Mammary epithelial cell (primary cell): ENCODE results near the gene SMARCD3.

Source experiments
- EZH2 ChIP-seq: IDR thresholded peaks from 2 replicates; pipeline ENCODE4 v1.6.1; 2012; ENCODE audit warnings: low read length, inconsistent platforms, borderline replicate concordance
- TF ChIP-seq, protein P1 (sequence below), 2 donors: IDR thresholded peaks in 1 of 2; conservative IDR thresholded peaks in 1 of 2; 2 replicates each; pipeline ENCODE4 v1.5.1; 2011 to 2012; ENCODE audit warnings: inconsistent platforms in 2 of 2, low read length in 2 of 2, mild to moderate bottlenecking in 2 of 2, control low read depth in 1 of 2, low read depth in 1 of 2; ENCODE audit not compliant: insufficient read depth in 1 of 2; ENCODE audit errors: extremely low read depth in 1 of 2

DNA sequence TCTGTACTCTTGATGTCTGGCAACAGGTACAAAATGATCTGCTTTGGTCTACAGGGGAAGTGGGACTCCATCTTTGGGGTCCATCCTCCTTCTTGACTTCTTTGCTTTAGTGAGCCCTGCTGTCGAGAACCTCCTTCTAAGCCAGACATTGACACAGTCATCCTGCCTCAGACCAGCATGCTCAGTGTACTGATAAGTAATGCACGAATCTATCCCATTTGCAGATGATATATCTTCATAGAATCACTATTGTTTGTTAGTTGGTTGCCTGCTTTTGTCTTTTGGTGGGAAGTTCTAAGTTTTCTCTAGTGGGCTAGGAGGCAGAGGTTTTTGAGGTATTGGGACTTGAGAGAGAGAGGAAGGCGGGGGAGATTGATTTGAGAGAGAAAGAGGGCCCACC lies 47.1 kb downstream of the SMARCD3 start:
- TF ChIP-seq, protein P1, sequence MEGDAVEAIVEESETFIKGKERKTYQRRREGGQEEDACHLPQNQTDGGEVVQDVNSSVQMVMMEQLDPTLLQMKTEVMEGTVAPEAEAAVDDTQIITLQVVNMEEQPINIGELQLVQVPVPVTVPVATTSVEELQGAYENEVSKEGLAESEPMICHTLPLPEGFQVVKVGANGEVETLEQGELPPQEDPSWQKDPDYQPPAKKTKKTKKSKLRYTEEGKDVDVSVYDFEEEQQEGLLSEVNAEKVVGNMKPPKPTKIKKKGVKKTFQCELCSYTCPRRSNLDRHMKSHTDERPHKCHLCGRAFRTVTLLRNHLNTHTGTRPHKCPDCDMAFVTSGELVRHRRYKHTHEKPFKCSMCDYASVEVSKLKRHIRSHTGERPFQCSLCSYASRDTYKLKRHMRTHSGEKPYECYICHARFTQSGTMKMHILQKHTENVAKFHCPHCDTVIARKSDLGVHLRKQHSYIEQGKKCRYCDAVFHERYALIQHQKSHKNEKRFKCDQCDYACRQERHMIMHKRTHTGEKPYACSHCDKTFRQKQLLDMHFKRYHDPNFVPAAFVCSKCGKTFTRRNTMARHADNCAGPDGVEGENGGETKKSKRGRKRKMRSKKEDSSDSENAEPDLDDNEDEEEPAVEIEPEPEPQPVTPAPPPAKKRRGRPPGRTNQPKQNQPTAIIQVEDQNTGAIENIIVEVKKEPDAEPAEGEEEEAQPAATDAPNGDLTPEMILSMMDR (conservative IDR thresholded peaks at IDR 0.05 in 1 of 2, IDR thresholded peaks at IDR 0.05 in 1 of 2; ENCODE audit: extremely low read depth in 1 of 2, insufficient read depth in 1 of 2, low read depth in 1 of 2, low read length in 2 of 2): no peak
- no peak for TF ChIP-seq EZH2
